Neural progenitor cell (in vitro differentiated cells): ENCODE data around the gene TMEM229A. TPM values are rescaled to one million over a fixed set of nuclear protein-coding genes. Genes with fewer than 3 reads are reported as not detected.

ENCODE experiments used
- DNase-seq: peaks from one replicate; pipeline ENCODE4 v3.0.0-alpha.2; 2016; ENCODE audit warnings: low spot score
- H2AFZ ChIP-seq: fragments of 200-600 bp; sonication (generic); replicated peaks from 2 replicates; pipeline ENCODE4 v1.6.1; 2016; ENCODE audit warnings: antibody characterized with exemption
- H3F3A ChIP-seq: fragments of 200-600 bp; sonication (generic); 2 replicates; pipeline ENCODE4 v1.6.1; 2016; ENCODE audit warnings: antibody characterized with exemption, low read depth
- H3K27ac ChIP-seq: fragments of 200-600 bp; sonication (generic); 2 replicates; pipeline ENCODE4 v1.5.1; 2016; ENCODE audit warnings: mild to moderate bottlenecking
- H3K27me3 ChIP-seq: fragments of 200-600 bp; sonication (generic); 2 replicates; pipeline ENCODE4 v1.6.1; 2016; ENCODE audit warnings: mild to moderate bottlenecking, moderate library complexity
- H3K36me3 ChIP-seq: fragments of 200-600 bp; sonication (generic); 2 replicates; pipeline ENCODE4 v1.5.1; 2016
- H3K4me1 ChIP-seq: fragments of 200-600 bp; sonication (generic); 2 replicates; pipeline ENCODE4 v1.6.1; 2016; ENCODE audit warnings: mixed run types
- H3K4me2 ChIP-seq: fragments of 200-600 bp; sonication (generic); 2 replicates; pipeline ENCODE4 v1.6.1; 2016
- H3K4me3 ChIP-seq: fragments of 200-600 bp; sonication (generic); 2 replicates; pipeline ENCODE4 v1.5.1; 2016
- H3K79me2 ChIP-seq: fragments of 200-600 bp; sonication (generic); 2 replicates; pipeline ENCODE4 v1.6.1; 2016; ENCODE audit warnings: low read depth
- H3K9ac ChIP-seq: fragments of 200-600 bp; sonication (generic); 2 replicates; pipeline ENCODE4 v1.6.1; 2016
- H3K9me3 ChIP-seq: fragments of 200-600 bp; sonication (generic); 2 replicates; pipeline ENCODE4 v1.5.1; 2016; ENCODE audit warnings: low read depth
- H4K20me1 ChIP-seq: fragments of 200-600 bp; sonication (generic); 2 replicates; pipeline ENCODE4 v1.6.1; 2016; ENCODE audit warnings: low read depth
- H3K27ac Mint-ChIP-seq: 3 replicates; pipeline ENCODE4 v1.8.0; 2021; ENCODE audit warnings: mixed read lengths
- H3K27me3 Mint-ChIP-seq: 2 replicates; pipeline ENCODE4 v1.8.0; 2022; ENCODE audit warnings: low read depth, mild to moderate bottlenecking, inconsistent platforms, moderate library complexity, mixed read lengths; ENCODE audit not compliant: insufficient read depth
- H3K36me3 Mint-ChIP-seq: 3 replicates; pipeline ENCODE4 v1.8.0; 2021; ENCODE audit warnings: mixed read lengths
- H3K4me1 Mint-ChIP-seq: 3 replicates; pipeline ENCODE4 v1.8.0; 2021; ENCODE audit warnings: mixed read lengths
- H3K4me3 Mint-ChIP-seq: 3 replicates; pipeline ENCODE4 v1.8.0; 2021; ENCODE audit warnings: mild to moderate bottlenecking, moderate library complexity, mixed read lengths
- H3K9me3 Mint-ChIP-seq: 3 replicates; pipeline ENCODE4 v1.8.0; 2020; ENCODE audit warnings: mixed read lengths
- CTCF ChIP-seq: fragments of 200-600 bp; sonication (generic); IDR thresholded peaks from 2 replicates; pipeline ENCODE4 v1.5.1; 2017; ENCODE audit warnings: antibody characterized with exemption, mild to moderate bottlenecking
- EZH2 ChIP-seq: fragments of 200-600 bp; sonication (generic); IDR thresholded peaks from 2 replicates; pipeline ENCODE4 v1.6.1; 2017; ENCODE audit warnings: antibody characterized with exemption, mild to moderate bottlenecking, moderate library complexity
- EZH2phosphoT487 ChIP-seq: fragments of 200-600 bp; sonication (generic); IDR thresholded peaks from 2 replicates; pipeline ENCODE4 v1.6.1; 2017; ENCODE audit warnings: antibody characterized with exemption
- total RNA-seq: library from RNA; depleted of rRNA; stranded (reverse); fragments of >200 nt; gene quantifications from 2 replicates; pipeline ENCODE4 v1.2.3, GENCODE V29; 2015; ENCODE audit warnings: low replicate concordance

Gene TMEM229A
- total RNA-seq, 1 donor from 2014 or later, result not detected

- no peak overlapping the region for H3K9ac ChIP-seq
- no peak overlapping the region for H3K27ac Mint-ChIP-seq
Observed at GRCh38 chr7:124020060-124020459, 12.8 kb downstream of the TMEM229A start.

DNA sequence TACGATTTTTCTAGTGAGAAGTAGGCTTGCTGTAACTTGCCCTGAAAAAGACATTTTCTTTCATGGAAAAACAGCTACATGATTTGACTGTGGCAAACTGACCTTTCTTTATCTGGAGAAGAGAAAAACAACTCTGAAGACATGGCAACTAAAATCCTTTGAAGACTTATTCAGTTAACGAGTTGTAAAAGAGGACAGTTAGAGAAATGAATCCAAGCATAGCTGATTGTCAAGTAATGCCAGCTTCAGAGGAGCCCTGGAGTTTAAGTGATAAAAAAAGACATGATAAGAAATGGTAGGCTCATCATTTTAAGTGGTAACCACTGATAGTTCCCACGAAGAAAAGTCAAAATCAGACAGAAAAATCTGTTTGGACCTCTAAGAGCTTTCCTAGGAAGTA, 19.6 kb downstream of the TMEM229A start:
- no peak overlapping the region for H3K4me3 ChIP-seq
- H3K27ac Mint-ChIP-seq, result no peak overlapping the region

More at GRCh38 chr7:124020060-124020459, 12.8 kb downstream of the TMEM229A start:
- Histone ChIP-seq H3K4me3 (no peak overlapping the region), H3K9me3 (no peaks in the 10 kb centered on the region), H3K79me2 (no peaks in the 10 kb centered on the region), H2AFZ (no peak overlapping the region), H3K27me3 (no peaks in the 10 kb centered on the region), H3K4me2 (no peak overlapping the region), H4K20me1 (no peaks in the 10 kb centered on the region), H3K27ac (no peak overlapping the region), H3K36me3 (no peaks in the 10 kb centered on the region), H3K4me1 (peaks cover 6% of the 10 kb centered on the region), H3F3A (no peaks in the 10 kb centered on the region)
- Mint-ChIP-seq H3K4me3 (no peak overlapping the region), H3K4me1 (peaks cover 16% of the 10 kb centered on the region), H3K9me3 (no peaks in the 10 kb centered on the region), H3K36me3 (peaks cover 2% of the 10 kb centered on the region), H3K27me3 (peaks cover 3% of the 10 kb centered on the region)
- DNase-seq, result no peak
- TF ChIP-seq EZH2 (no peak), CTCF (no peak), EZH2phosphoT487 (no peak)

DNA sequence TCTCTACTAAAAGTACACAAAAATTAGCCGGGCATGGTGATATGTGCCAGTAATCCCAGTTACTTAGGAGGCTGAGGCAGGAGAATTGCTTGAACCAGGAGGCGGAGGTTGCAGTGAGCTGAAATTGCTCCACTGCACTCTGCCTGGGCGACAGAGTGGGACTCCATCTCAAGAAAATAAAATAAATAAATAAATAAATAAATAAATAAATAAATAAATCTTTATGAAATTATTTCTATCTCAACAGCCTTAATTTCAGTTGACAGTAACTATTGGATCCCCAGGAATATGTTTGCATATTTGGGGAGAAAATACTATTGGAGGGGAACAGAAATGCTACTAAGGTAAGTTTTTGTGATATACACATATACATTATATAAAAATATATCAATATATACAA, 20.0 kb downstream of the TMEM229A start:
- Histone ChIP-seq H3K4me3 (no peak overlapping the region), H4K20me1 (no peaks in the 10 kb centered on the region), H3K36me3 (no peaks in the 10 kb centered on the region), H3K27ac (no peak overlapping the region), H3K79me2 (no peaks in the 10 kb centered on the region), H3K4me1 (no peaks in the 10 kb centered on the region), H3K9ac (no peak overlapping the region), H3K27me3 (no peaks in the 10 kb centered on the region), H2AFZ (no peak overlapping the region), H3K9me3 (no peaks in the 10 kb centered on the region), H3F3A (no peaks in the 10 kb centered on the region), H3K4me2 (no peak overlapping the region)
- no peaks in the 10 kb centered on the region for H3K27me3 Mint-ChIP-seq
- TF ChIP-seq CTCF, result no peak
- TF ChIP-seq EZH2phosphoT487, result no peak
- TF ChIP-seq EZH2, result no peak
- H3K9me3 Mint-ChIP-seq, result peaks cover 2% of the 10 kb centered on the region
- H3K4me3 Mint-ChIP-seq, result no peak overlapping the region
- H3K36me3 Mint-ChIP-seq, result peaks cover 4% of the 10 kb centered on the region
- no peak overlapping the region for H3K27ac Mint-ChIP-seq
- DNase-seq, result no peak
- peaks cover 9% of the 10 kb centered on the region for H3K4me1 Mint-ChIP-seq

More for the DNA sequence above, 19.6 kb downstream of the TMEM229A start:
- Histone ChIP-seq H3K9me3 (no peaks in the 10 kb centered on the region), H3K27me3 (no peaks in the 10 kb centered on the region), H3K36me3 (no peaks in the 10 kb centered on the region), H3K9ac (no peak overlapping the region), H3F3A (no peaks in the 10 kb centered on the region), H2AFZ (no peak overlapping the region), H3K79me2 (no peaks in the 10 kb centered on the region), H3K4me1 (no peaks in the 10 kb centered on the region), H3K4me2 (no peak overlapping the region), H3K27ac (no peak overlapping the region), H4K20me1 (no peaks in the 10 kb centered on the region)
- DNase-seq, result no peak
- peaks cover 6% of the 10 kb centered on the region for H3K4me1 Mint-ChIP-seq
- no peak for TF ChIP-seq EZH2phosphoT487
- no peak for TF ChIP-seq EZH2
- no peak for TF ChIP-seq CTCF
- H3K27me3 Mint-ChIP-seq, result no peaks in the 10 kb centered on the region
- H3K9me3 Mint-ChIP-seq, result peaks cover 2% of the 10 kb centered on the region
- H3K36me3 Mint-ChIP-seq, result peaks cover 4% of the 10 kb centered on the region
- H3K4me3 Mint-ChIP-seq, result no peak overlapping the region
